GM19397 (cell line): ENCODE measurements around the gene LRTM2.

Source experiments
- ATAC-seq: cut with Tn5 transposase; IDR thresholded peaks from one replicate; pipeline ENCODE4 v1.9.1; 2021; ENCODE audit warnings: mild to moderate bottlenecking, moderate library complexity; ENCODE audit not compliant: unreplicated experiment

Gene LRTM2

GRCh38 chr12:1839956-1840951, 19.9 kb downstream of the LRTM2 start:
- ATAC-seq: no peak

- no peak for ATAC-seq
Measured at GRCh38 chr12:1840981-1841425, 20.6 kb downstream of the LRTM2 start.

GRCh38 chr12:1841586-1842182, 21.3 kb downstream of the LRTM2 start:
- ATAC-seq: no peak

GRCh38 chr12:1842183-1842904, 22.0 kb downstream of the LRTM2 start:
- no peak for ATAC-seq

- ATAC-seq: no peak
Measured at GRCh38 chr12:1842905-1843640, 22.7 kb downstream of the LRTM2 start.

- no peak for ATAC-seq
Measured at GRCh38 chr12:1843641-1844005, 23.3 kb downstream of the LRTM2 start.

- no peak for ATAC-seq
Measured at GRCh38 chr12:1844223-1844622, 23.9 kb downstream of the LRTM2 start.

- ATAC-seq: no peak
Measured at GRCh38 chr12:1844661-1845409, 24.5 kb downstream of the LRTM2 start.

- no peak for ATAC-seq
Measured at GRCh38 chr12:1845427-1845826, 25.1 kb downstream of the LRTM2 start.

- no peak for ATAC-seq
Measured at GRCh38 chr12:1845886-1846285, 25.5 kb downstream of the LRTM2 start.

- ATAC-seq: no peak
Measured at GRCh38 chr12:1846421-1847405, 26.3 kb downstream of the LRTM2 start.

- no peak for ATAC-seq
Measured at GRCh38 chr12:1847411-1847810, 27.0 kb downstream of the LRTM2 start.

GRCh38 chr12:1848146-1848545, 27.8 kb downstream of the LRTM2 start:
- no peak for ATAC-seq

- ATAC-seq: no peak
Measured at GRCh38 chr12:1848745-1849144, 28.4 kb downstream of the LRTM2 start.

- ATAC-seq: no peak
Measured at GRCh38 chr12:1851151-1851701, 30.9 kb downstream of the LRTM2 start.

GRCh38 chr12:1852076-1852475, 31.7 kb downstream of the LRTM2 start:
- ATAC-seq: no peak

- no peak for ATAC-seq
Measured at GRCh38 chr12:1853716-1854115, 33.4 kb downstream of the LRTM2 start.

GRCh38 chr12:1855241-1855640, 34.9 kb downstream of the LRTM2 start:
- no peak for ATAC-seq

GRCh38 chr12:1857086-1857485, 36.7 kb downstream of the LRTM2 start:
- ATAC-seq: no peak
